Medulla oblongata (tissue), 1 donor: Measurements from ENCODE around the gene PAPPA2.

Source experiments
- DNase-seq: peaks from one replicate; pipeline ENCODE4 v3.0.0-alpha.2; 2015; ENCODE audit errors: extremely low spot score

The PAPPA2 gene

DNA sequence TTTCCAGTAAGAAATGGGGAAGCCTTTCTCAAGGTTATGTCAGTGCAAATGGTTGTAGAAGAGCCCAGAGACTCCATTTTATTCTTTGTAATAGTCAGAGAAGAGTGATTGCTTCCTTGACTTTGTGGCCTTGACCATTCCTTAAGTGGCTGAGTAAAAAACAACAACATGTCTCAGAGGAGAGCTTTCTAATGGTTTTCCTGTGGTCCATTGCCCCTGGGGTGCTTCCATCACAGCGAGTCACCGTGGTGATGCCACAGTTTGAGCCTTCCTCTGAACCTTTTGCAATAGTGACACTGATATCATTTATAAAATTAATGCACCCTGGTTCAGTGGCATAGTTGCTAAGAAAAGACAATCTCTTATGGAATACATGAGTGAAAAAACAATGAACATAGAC, 38.6 kb downstream of the PAPPA2 start:
- DNase-seq: no peak

- DNase-seq: no peak
Measured at GRCh38 chr1:176504848-176505553, 42.0 kb downstream of the PAPPA2 start.

DNA sequence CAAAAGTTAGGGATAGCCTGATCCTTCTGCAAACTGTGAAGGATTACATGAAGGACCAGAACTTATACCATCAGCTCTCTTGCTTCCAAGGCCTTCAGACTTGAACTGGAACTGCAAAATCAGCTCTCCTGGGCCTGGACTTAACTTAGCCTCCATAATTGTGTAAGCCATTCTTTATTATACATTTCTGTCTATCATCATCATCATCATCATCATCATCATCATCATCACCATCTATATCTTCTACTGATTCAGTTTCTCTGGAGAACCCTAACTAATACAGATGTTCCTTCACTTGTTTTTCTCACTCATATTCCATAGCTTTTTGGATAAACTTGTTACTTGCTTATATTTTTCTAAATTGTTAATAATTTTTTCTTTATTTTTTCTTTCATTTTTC, 50.0 kb downstream of the PAPPA2 start:
- no peak for DNase-seq

DNA sequence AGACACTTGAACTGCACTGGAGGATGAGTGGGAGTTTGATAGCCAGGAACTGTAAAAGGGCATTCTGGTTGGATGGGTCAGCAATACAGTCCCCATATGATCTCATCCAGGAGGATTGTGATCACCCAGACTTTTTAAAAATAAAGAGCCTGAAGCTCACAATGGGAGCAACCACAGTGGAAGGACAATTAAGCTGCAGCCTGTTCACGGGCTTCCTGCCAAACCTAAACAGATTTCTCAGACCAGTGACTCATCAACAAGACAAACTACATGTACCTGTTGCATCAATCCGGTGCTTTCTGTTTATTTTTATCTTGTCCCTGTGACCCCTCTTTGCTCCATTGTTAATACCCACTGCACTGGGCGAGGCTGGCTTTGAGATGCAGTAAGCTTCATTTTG, 52.3 kb downstream of the PAPPA2 start:
- no peak for DNase-seq

- DNase-seq: no peak
Measured at GRCh38 chr1:176517484-176517883, 54.5 kb downstream of the PAPPA2 start.

- no peak for DNase-seq
Measured at GRCh38 chr1:176521211-176521610, 58.2 kb downstream of the PAPPA2 start.

DNA sequence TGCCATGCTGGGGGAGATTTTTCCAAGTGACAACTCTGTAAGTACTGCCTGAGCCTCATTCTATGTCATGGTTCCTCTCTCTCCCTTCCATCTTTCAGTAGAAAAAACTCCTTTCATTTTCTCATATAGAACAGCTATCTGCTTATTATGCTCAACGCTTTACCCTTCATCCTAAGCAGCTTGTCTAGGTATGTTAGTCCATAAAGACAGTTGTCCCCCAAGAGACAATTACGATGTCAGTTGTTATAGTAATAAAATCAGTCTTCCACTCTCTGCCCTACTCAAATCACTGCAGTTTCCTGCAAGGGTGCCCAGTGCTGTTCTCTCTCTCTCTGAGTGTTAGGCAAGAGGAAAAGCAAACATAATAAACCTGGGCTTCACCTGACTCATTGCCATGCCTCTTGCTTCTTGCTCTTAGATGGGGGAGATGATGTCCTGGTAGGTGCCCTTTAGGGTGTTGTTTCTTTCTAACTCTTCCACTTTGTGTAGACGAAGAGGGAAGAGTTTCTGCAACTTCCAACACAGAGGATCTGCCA, 59.4 kb downstream of the PAPPA2 start:
- no peak for DNase-seq

DNA sequence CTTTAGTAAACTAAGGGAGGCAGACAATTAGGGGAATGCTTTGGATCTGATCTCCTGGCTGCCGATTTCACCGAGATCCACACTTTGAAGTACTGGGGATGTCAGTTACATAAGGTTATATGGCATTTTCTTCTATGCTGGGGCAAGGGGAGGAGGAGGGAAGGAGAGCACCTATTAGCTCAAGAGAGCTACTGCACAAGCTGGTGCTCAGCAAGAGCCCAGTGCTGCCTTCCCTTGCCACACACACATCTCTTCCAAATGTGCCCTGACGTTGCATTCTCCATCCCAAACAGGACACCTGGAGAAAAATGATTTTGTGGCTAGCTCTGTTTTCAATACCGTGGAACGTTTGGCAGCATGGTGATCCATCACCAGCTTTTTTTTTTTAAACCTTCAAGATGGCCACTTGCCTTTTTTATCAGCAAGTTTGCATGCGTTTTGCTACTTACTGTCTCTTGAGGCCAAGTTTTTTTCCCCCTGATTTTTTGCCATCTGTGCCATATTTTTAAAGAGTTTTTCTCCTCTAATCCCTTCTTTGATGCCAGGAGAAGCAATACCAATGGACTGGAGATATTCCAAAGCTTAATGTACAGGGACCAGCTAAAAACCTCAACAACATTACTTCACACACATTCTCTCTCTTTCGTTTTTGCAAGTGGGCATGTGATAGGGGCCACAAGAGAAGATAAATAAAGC, 66.6 kb downstream of the PAPPA2 start:
- DNase-seq: no peak

GRCh38 chr1:176531036-176531435, 68.1 kb downstream of the PAPPA2 start:
- DNase-seq: no peak

DNA sequence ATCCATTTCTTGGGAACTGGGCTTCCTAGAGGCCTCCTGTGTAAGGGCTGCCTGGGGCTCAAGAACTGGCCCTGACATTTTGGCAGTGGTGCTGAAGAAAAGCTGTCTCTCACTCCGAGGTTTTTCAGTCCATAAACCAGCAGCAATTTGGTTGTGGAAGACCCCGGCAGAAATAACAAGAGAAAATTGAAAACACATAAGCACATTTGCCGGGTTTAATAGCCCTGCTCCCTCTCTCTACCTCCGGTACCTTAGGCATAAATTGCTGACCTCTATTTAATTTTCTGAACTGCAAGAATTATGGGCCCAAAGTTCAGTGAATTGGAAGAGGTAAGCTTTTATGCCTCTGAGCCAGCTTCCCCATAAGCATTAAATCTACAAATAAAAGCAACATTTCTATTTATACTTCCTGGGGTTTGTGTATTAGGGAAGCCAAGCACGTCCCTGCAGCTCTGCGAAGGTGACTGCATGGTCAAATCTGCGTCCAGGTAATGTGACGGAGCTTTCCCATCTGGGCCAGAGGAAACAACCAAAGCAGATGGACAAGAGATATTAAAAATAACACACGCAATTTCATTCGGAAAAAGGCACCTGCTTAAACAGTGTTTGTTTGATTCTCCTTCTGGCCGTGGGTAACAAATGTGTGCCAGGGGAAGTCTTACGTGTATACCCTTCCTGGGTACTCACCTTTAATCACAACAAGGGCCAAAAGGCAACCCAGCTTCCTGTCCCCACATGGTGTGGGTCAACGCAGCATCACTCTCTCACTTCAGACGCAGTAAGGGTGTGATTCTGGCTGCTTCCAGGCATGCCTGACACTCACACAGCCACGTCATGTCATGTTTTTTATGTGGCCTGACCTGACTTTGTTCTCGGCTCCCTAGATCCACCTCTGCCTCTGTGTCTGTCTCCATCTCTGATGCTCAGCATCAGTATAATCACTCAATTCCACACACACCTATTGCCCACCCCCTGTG, 69.2 kb downstream of the PAPPA2 start:
- DNase-seq: no peak

DNA sequence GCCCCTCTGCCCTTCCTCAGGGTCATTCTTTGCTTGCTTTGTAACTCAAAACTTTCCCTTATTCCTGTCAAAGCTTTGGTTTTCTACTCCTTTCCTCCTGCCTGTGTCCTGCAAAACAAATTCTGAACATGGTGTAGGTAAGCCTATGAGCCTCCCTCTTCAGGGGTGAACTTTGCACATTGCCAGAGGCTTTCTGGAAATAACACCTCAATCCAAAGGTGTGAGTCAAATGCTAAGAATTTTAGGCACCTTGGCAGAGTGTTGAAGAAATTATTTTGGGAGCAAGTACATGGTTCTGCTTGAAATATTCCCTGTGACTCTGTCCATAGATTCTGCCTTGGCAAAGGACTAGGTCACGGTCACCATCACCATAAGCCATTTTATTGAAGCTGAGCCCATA, 70.0 kb downstream of the PAPPA2 start:
- no peak for DNase-seq

- no peak for DNase-seq
Measured at GRCh38 chr1:176536588-176536987, 73.6 kb downstream of the PAPPA2 start.

DNA sequence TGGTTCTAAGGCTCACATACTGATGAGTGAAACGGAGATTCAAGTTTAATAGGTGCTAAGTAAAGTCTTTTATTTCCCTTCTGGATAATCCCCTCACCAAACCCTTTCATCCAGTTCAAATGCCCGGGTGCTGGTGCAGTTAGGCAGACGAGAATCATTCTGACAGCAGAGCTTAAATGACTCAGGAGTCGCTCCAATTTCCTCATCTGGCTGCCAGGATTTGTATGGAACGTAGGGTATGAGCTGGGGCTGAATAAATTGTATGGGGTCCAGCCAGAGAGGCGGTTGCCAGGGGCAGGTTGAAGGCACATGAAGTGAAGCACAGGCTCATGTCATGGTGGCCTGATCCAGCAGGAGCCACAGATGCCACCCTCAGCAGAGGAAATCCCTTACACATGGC, 76.0 kb downstream of the PAPPA2 start:
- DNase-seq: no peak

GRCh38 chr1:176540428-176540827, 77.5 kb downstream of the PAPPA2 start:
- no peak for DNase-seq

- DNase-seq: no peak
Measured at GRCh38 chr1:176541663-176542062, 78.7 kb downstream of the PAPPA2 start.

DNA sequence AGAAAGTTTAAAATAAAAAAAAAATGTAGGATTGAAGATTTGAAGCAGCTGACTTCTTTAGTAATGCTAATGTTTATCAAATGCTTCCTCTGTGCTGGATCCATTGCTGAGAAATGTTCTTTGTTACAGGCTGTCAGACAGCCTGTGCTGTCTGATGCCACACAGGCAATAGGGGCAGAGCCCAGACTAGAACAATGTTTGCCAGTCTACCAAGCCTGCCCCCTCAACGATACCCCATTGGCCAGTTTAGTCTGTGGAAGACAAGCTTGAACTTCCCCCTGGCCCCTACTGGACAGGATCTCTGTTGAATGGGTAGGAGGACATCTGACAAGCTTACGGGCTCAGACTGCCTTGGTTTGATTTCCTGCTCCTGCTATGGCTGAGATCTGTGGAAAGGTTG, 79.4 kb downstream of the PAPPA2 start:
- DNase-seq: peak; percentile 30

- no peak for DNase-seq
Measured at GRCh38 chr1:176543360-176544129, 80.6 kb downstream of the PAPPA2 start.

DNA sequence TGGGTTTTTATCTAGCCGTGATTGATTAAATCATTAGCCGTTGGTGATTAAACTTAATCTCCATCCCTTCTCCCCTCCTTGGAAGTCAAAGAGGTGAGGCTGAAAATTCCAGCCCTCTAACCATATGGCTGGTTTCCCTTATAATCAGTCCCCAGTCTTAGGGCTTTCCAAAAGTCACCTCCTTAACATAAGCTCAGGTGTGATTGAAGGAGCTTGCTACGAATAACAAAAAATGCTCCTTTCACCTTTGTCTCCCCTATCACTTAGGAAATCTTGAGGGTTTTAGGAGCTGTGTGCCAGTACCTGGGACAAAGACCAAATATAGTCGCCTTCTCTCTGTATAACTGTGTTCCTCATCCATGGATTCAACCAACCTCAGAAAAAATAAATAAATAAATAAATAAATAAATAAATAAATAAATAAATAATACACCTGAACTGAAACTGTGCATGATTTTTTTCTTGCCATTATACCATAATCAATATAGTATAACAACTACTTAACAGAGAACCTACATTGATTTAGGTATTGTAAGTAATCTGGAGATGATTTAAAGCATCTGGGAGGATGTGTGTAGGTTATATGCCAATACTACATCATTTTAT, 82.2 kb downstream of the PAPPA2 start:
- DNase-seq: no peak

DNA sequence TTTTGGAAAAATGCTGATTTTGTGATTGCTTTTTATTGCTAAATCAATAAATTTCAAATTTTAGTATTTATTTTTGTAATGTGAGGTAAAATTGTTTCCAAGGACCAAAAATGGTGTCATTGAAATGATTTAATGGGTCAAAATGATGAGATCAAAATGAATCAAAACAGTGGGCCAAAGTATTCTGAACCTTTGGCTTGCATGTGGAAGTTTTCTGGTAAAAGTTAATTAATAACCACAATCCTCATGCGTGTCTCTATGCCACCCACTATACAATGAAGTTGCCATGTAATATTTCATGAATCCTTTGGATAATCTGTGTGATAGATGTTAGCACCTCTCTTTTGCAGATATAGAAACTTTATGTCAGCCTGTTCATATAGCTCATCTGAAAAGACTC, 83.8 kb downstream of the PAPPA2 start:
- DNase-seq: no peak

DNA sequence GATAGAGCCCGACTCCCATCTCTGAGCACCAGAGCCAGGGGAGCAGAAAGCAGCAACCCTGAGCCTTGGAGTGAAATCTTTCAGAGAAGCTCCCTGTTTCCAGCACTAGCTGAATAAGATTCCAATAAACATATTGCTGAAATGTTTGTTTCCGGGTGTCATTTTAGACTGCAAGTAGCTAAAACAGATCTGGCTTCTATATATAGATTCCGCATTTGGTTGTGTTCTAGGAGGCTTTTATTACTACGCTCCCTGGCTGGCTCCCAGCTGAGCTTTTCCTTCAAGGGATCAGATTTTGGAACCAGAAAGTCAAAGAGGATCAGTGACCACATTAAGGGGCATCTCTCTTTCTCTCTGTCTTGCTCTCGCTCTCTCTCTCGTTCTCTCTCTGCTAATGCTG, 88.2 kb downstream of the PAPPA2 start:
- no peak for DNase-seq
